SK-N-SH (cell line): ENCODE data around the gene EHD1.

Experiments used
- RCOR1 ChIP-seq: fragments of 150-350 bp; IDR thresholded peaks from 2 replicates; pipeline ENCODE4 v1.6.1; 2017; ENCODE audit warnings: antibody characterized with exemption, low read length
- REST ChIP-seq: IDR thresholded peaks from 2 replicates; pipeline ENCODE4 v1.6.1; 2012; ENCODE audit warnings: mild to moderate bottlenecking, low read depth, low read length, moderate library complexity
- TF ChIP-seq, protein P1 (sequence below): IDR thresholded peaks from 2 replicates; pipeline ENCODE4 v1.4.0; 2012; ENCODE audit warnings: low read depth
- TF ChIP-seq, protein P2 (sequence below): fragments of 200-600 bp; sonication (generic); IDR thresholded peaks from 2 replicates; pipeline ENCODE4 v1.6.1; 2017; ENCODE audit warnings: antibody characterized with exemption, mild to moderate bottlenecking, moderate library complexity

GRCh38 chr11:64876835-64877341 is 1.5 kb downstream of the EHD1 start:
- TF ChIP-seq RCOR1 (no peak), REST (no peak)
- TF ChIP-seq, protein P1, sequence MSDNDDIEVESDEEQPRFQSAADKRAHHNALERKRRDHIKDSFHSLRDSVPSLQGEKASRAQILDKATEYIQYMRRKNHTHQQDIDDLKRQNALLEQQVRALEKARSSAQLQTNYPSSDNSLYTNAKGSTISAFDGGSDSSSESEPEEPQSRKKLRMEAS, result peak; percentile 29; the same call in 1 of the 2 replicates
- TF ChIP-seq, protein P2, sequence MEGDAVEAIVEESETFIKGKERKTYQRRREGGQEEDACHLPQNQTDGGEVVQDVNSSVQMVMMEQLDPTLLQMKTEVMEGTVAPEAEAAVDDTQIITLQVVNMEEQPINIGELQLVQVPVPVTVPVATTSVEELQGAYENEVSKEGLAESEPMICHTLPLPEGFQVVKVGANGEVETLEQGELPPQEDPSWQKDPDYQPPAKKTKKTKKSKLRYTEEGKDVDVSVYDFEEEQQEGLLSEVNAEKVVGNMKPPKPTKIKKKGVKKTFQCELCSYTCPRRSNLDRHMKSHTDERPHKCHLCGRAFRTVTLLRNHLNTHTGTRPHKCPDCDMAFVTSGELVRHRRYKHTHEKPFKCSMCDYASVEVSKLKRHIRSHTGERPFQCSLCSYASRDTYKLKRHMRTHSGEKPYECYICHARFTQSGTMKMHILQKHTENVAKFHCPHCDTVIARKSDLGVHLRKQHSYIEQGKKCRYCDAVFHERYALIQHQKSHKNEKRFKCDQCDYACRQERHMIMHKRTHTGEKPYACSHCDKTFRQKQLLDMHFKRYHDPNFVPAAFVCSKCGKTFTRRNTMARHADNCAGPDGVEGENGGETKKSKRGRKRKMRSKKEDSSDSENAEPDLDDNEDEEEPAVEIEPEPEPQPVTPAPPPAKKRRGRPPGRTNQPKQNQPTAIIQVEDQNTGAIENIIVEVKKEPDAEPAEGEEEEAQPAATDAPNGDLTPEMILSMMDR, result no peak
